Stimulated activated CD8-positive, alpha-beta memory T cell treated with anti-CD3 and anti-CD28 coated beads, Interleukin-12 subunit alpha, Interleukin-12 subunit beta, amount 100 ng/mL, for 4 hours (primary cell): ENCODE measurements around the gene CD27.
A peak's percentile ranks its signal among the peaks of the same experiment; 100 is the strongest.

Experiments
- DNase-seq: peaks from one replicate; pipeline ENCODE4 v3.0.0-alpha.2; 2020; ENCODE audit warnings: low read depth

The CD27 gene

GRCh38 chr12:6434205-6435140 is 10.3 kb upstream of the CD27 start:
- no peak for DNase-seq

GRCh38 chr12:6435961-6436715 is 8.6 kb upstream of the CD27 start:
- DNase-seq = no peak

GRCh38 chr12:6437586-6437985 is 7.2 kb upstream of the CD27 start:
- DNase-seq = no peak

- no peak for DNase-seq
Measured at GRCh38 chr12:6438345-6438744, 6.4 kb upstream of the CD27 start.

GRCh38 chr12:6440391-6440790 is 4.4 kb upstream of the CD27 start:
- DNase-seq = no peak

GRCh38 chr12:6442836-6443235 is 1.9 kb upstream of the CD27 start:
- no peak for DNase-seq

GRCh38 chr12:6443361-6443983 is 1.3 kb upstream of the CD27 start:
- DNase-seq = no peak

- DNase-seq = no peak
Measured at GRCh38 chr12:6444031-6444430, 724 bp upstream of the CD27 start.

- no peak for DNase-seq
Measured at GRCh38 chr12:6450091-6450868, 5.5 kb downstream of the CD27 start.

GRCh38 chr12:6450869-6451347 is 6.2 kb downstream of the CD27 start:
- DNase-seq = no peak

- DNase-seq = peak; percentile 63
Measured at GRCh38 chr12:6451348-6452244, 6.8 kb downstream of the CD27 start, which contains the start of gene TAPBPL. Gene TAPBPL (plus strand): TSS chr12:6452042. CDS start chr12:6452249, 207 bp downstream.

GRCh38 chr12:6452245-6452943 is 7.6 kb downstream of the CD27 start:
- DNase-seq = no peak

GRCh38 chr12:6452944-6453630 is 8.3 kb downstream of the CD27 start:
- no peak for DNase-seq

- DNase-seq = no peak
Measured at GRCh38 chr12:6457220-6457945, 12.6 kb downstream of the CD27 start.

- DNase-seq = no peak
Measured at GRCh38 chr12:6458281-6459003, 13.7 kb downstream of the CD27 start.

GRCh38 chr12:6459004-6459337 is 14.2 kb downstream of the CD27 start:
- DNase-seq = no peak

GRCh38 chr12:6460751-6461371 is 16.1 kb downstream of the CD27 start:
- DNase-seq = no peak
